IMR-90 (cell line): ENCODE data around the gene FAM83C. TPM values are rescaled to one million over a fixed set of nuclear protein-coding genes. Genes with fewer than 3 reads are reported as not detected.

Experiments used
- ATAC-seq: fragments of 200-7000 bp; cut with Tn5 transposase; 2 replicates; pipeline ENCODE4 v1.9.1; 2020; ENCODE audit warnings: low read depth, mild to moderate bottlenecking, moderate library complexity
- BruUV-seq: library from RNA; stranded (reverse); fragments of 400-500 nt; replicated peaks from 2 replicates; lab custom pipeline; 2021; lab: Mats Ljungman, UMichigan
- CTCF ChIA-PET: fragments of 300-600 bp; formaldehyde crosslinking; extraction: SDS; loops from one replicate; lab custom pipeline; 2021; ENCODE audit warnings: antibody characterized with exemption; lab: Yijun Ruan, JAX
- POLR2A ChIA-PET: fragments of 300-600 bp; sonication (Branson Sonifier 250); formaldehyde crosslinking; loops from one replicate; lab custom pipeline; 2022; ENCODE audit warnings: antibody characterized with exemption; ENCODE audit not compliant: unreplicated experiment; lab: Charles Lee
- DNase-seq: peaks from one replicate; pipeline ENCODE4 v3.0.0; 2013
- H2AFZ ChIP-seq: replicated peaks from 2 replicates; pipeline ENCODE3; 2013; ENCODE audit warnings: low read length, mild to moderate bottlenecking; ENCODE audit not compliant: poor library complexity
- H2AK5ac ChIP-seq: 2 replicates; pipeline ENCODE4 v1.6.1; 2013; ENCODE audit warnings: low read depth, low read length, inconsistent platforms
- H2AK9ac ChIP-seq: replicated peaks from 2 replicates; pipeline ENCODE3; 2013; ENCODE audit warnings: mild to moderate bottlenecking, low read depth, low read length, moderate library complexity; ENCODE audit not compliant: poor library complexity
- H2BK120ac ChIP-seq: 2 replicates; pipeline ENCODE4 v1.6.1; 2013; ENCODE audit warnings: low read depth, low read length, inconsistent platforms
- H2BK15ac ChIP-seq: 3 replicates; pipeline ENCODE4 v1.6.1; 2013; ENCODE audit warnings: low read depth, low read length, inconsistent platforms
- H2BK20ac ChIP-seq: 2 replicates; pipeline ENCODE4 v1.6.1; 2013; ENCODE audit warnings: low read depth, mild to moderate bottlenecking, inconsistent platforms, low read length, moderate library complexity
- H2BK5ac ChIP-seq: 2 replicates; pipeline ENCODE4 v1.6.1; 2013; ENCODE audit warnings: mild to moderate bottlenecking, low read depth, low read length, inconsistent platforms; ENCODE audit not compliant: poor library complexity, severe bottlenecking
- H3K14ac ChIP-seq: replicated peaks from 2 replicates; pipeline ENCODE4 v1.6.1; 2013; ENCODE audit warnings: low read depth, low read length, inconsistent platforms
- H3K18ac ChIP-seq: 2 replicates; pipeline ENCODE4 v1.6.1; 2013; ENCODE audit warnings: low read depth, low read length, control low read depth
- H3K23ac ChIP-seq: 2 replicates; pipeline ENCODE4 v1.6.1; 2013; ENCODE audit warnings: low read depth, low read length, inconsistent platforms
- H3K27ac ChIP-seq: 2 replicates; pipeline ENCODE4 v1.5.1; 2013; ENCODE audit warnings: mild to moderate bottlenecking, control low read depth, low read length; ENCODE audit not compliant: insufficient read depth
- H3K27me3 ChIP-seq: 2 replicates; pipeline ENCODE4 v1.6.1; 2013; ENCODE audit warnings: low read length; ENCODE audit not compliant: control insufficient read depth, insufficient read depth
- H3K36me3 ChIP-seq: 2 replicates; pipeline ENCODE4 v1.6.1; 2013; ENCODE audit warnings: low read length, mixed read lengths; ENCODE audit not compliant: control insufficient read depth, insufficient read depth
- H3K4ac ChIP-seq: 2 replicates; pipeline ENCODE4 v1.6.1; 2013; ENCODE audit warnings: low read depth, low read length, inconsistent platforms
- H3K4me1 ChIP-seq: 2 replicates; pipeline ENCODE4 v1.6.1; 2013; ENCODE audit warnings: low read length, mixed read lengths; ENCODE audit not compliant: control insufficient read depth, insufficient read depth
- H3K4me2 ChIP-seq: 2 replicates; pipeline ENCODE4 v1.6.1; 2013; ENCODE audit warnings: low read depth, mild to moderate bottlenecking, control low read depth, low read length, moderate library complexity
- H3K4me3 ChIP-seq: 2 replicates; pipeline ENCODE4 v1.5.1; 2013; ENCODE audit warnings: low read depth, mild to moderate bottlenecking, control low read depth, low read length, moderate library complexity; ENCODE audit not compliant: insufficient read depth
- H3K56ac ChIP-seq: 2 replicates; pipeline ENCODE4 v1.6.1; 2013; ENCODE audit warnings: low read length, inconsistent platforms; ENCODE audit not compliant: insufficient read depth; ENCODE audit errors: extremely low read depth
- H3K79me1 ChIP-seq, 2 experiments: 2 replicates each; pipeline ENCODE4 v1.6.1; 2013; ENCODE audit warnings: low read length in 2 of 2, inconsistent platforms in 1 of 2, low read depth in 1 of 2
- H3K9ac ChIP-seq: 2 replicates; pipeline ENCODE4 v1.6.1; 2013; ENCODE audit warnings: low read depth, low read length, control low read depth
- H3K9me1 ChIP-seq: 2 replicates; pipeline ENCODE4 v1.6.1; 2013; ENCODE audit warnings: low read length, inconsistent platforms; ENCODE audit not compliant: insufficient read depth
- H3K9me3 ChIP-seq: 2 replicates; pipeline ENCODE4 v1.6.1; 2013; ENCODE audit warnings: low read length; ENCODE audit not compliant: control insufficient read depth, insufficient read depth
- H4K20me1 ChIP-seq: 2 replicates; pipeline ENCODE4 v1.6.1; 2013; ENCODE audit warnings: low read length, inconsistent platforms; ENCODE audit not compliant: insufficient read depth
- H4K5ac ChIP-seq: 2 replicates; pipeline ENCODE4 v1.6.1; 2013; ENCODE audit warnings: mild to moderate bottlenecking, low read depth, low read length, control low read depth
- H4K8ac ChIP-seq, 2 experiments: 2 replicates each; pipeline ENCODE4 v1.6.1; 2013; ENCODE audit warnings: low read depth in 2 of 2, low read length in 2 of 2, control low read depth in 1 of 2, inconsistent platforms in 1 of 2
- H4K91ac ChIP-seq: 2 replicates; pipeline ENCODE4 v1.6.1; 2013; ENCODE audit warnings: low read depth, low read length, inconsistent platforms; ENCODE audit not compliant: insufficient read depth
- BHLHE40 ChIP-seq: fragments of 150-350 bp; IDR thresholded peaks from 2 replicates; pipeline ENCODE4 v1.6.1; 2016; ENCODE audit warnings: mild to moderate bottlenecking, low read depth, low read length
- CHD1 ChIP-seq: IDR thresholded peaks from 2 replicates; pipeline ENCODE4 v1.6.1; 2012; ENCODE audit warnings: low read depth, low read length, improper control_type of control experiment
- POLR2A ChIP-seq: IDR thresholded peaks from 2 replicates; pipeline ENCODE4 v1.6.1; 2012; ENCODE audit warnings: mild to moderate bottlenecking, low read depth, low read length
- WGBS, 2 experiments: methylation state at CpG; one replicate each; pipeline versions ENCODE4 v1.1.5 to v1.1.7; 2013; ENCODE audit warnings: missing lambda C conversion rate in 2 of 2; ENCODE audit not compliant: insufficient read length in 1 of 2; ENCODE audit errors: extremely low coverage in 2 of 2; 5-methylcytosine and 5-hydroxymethylcytosine counted together
- dilution Hi-C: fragments of 300-500 bp; cut with HindIII; formaldehyde crosslinking; loops from one replicate; pipeline ENCODE4 v1.14.3; 2018; ENCODE audit warnings: low sequenced_read_pairs; ENCODE audit not compliant: unreplicated experiment
- in situ Hi-C: fragments of 300-500 bp; cut with MboI; formaldehyde crosslinking; loops from 3 replicates; pipeline ENCODE4 v1.14.3; 2019; ENCODE audit warnings: low sequenced_read_pairs, inconsistent platforms, mixed read lengths
- intact Hi-C: fragments of 100-400 bp; cut with micrococcal nuclease; formaldehyde crosslinking; loops from 2 replicates; pipeline ENCODE4 v1.10.0; 2022
- polyA plus RNA-seq, 3 experiments: library from polyadenylated mRNA; depleted of rRNA; stranded (reverse); fragments of >200 nt; gene quantifications; 2 replicates each; pipeline ENCODE4 v1.2.3, GENCODE V29; 2012; ENCODE audit warnings: low replicate concordance in 1 of 3
- total RNA-seq: library from RNA; depleted of rRNA; stranded (reverse); fragments of >200 nt; gene quantifications from 2 replicates; pipeline ENCODE4 v1.2.3, GENCODE V29; 2012
- TF ChIP-seq, protein P1 (sequence below): fragments of 150-350 bp; IDR thresholded peaks from 2 replicates; pipeline ENCODE4 v1.6.1; 2017; ENCODE audit warnings: mild to moderate bottlenecking, antibody characterized with exemption, low read length, low read depth
- TF ChIP-seq, protein P2 (sequence below): conservative IDR thresholded peaks from 2 replicates; pipeline ENCODE4 v1.5.1; 2012; ENCODE audit warnings: mild to moderate bottlenecking, low read depth, low read length, improper control_type of control experiment

Gene FAM83C
- total and polyA plus RNA-seq, 2 of the 4 experiments (the other 2 are of a cell fraction) = 0.02 TPM; not detected in 1

DNA sequence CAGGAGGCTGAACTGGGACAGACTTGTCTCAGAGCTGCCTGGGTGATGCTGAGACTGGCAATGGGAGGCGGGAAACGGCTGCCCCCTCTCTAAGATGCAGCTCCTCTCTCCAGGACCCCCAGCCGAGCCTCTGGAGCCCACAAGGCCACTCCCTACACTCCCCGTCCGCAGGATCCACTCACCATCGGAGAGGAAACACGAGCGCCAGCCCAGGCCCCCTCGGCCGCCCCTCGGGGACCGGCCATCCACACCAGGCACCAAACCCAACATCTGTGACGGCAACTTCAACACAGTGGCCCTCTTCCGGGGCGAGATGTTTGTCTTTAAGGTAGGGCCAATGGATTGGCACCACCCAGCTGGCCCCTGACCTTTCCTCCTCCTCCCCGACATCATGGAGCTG is 25.1 kb downstream of the FAM83C start:
- CTCF ChIA-PET = interaction anchor here (0.8 kb wide), 1 partner anchor 172 kb away, joined by 3 read pairs; no protein-coding TSS in a partner anchor
- Histone ChIP-seq H4K5ac (no peak overlapping the region), H2AFZ (peak overlapping the region; percentile 11), H3K4ac (no peak overlapping the region), H3K9ac (no peak overlapping the region), H2AK9ac (peak overlapping the region; percentile 55), H2BK120ac (no peak overlapping the region), H3K36me3 (peaks cover 25% of the 10 kb centered on the region; the same call in 1 of the 2 replicates), H4K91ac (no peak overlapping the region), H3K4me3 (no peak overlapping the region), H2BK5ac (no peak overlapping the region), H3K18ac (no peak overlapping the region), H3K23ac (no peak overlapping the region), H4K8ac (no peak overlapping the region), H3K4me1 (peaks cover 10% of the 10 kb centered on the region), H3K14ac (no peak overlapping the region), H3K79me1 (peaks cover 0 to 15% of the 10 kb centered on the region in 2 experiments; a peak in 2 of 4 replicates), H2AK5ac (no peak overlapping the region), H3K4me2 (no peak overlapping the region), H2BK15ac (no peak overlapping the region), H3K27ac (no peak overlapping the region), H3K9me3 (no peaks in the 10 kb centered on the region), H4K20me1 (peaks cover 5% of the 10 kb centered on the region; the same call in 1 of the 2 replicates), H2BK20ac (no peak overlapping the region), H3K9me1 (peaks cover 10% of the 10 kb centered on the region), H3K27me3 (no peaks in the 10 kb centered on the region), H3K56ac (no peak overlapping the region)
- TF ChIP-seq POLR2A (no peak), BHLHE40 (no peak), CHD1 (no peak)
- TF ChIP-seq, protein P1, sequence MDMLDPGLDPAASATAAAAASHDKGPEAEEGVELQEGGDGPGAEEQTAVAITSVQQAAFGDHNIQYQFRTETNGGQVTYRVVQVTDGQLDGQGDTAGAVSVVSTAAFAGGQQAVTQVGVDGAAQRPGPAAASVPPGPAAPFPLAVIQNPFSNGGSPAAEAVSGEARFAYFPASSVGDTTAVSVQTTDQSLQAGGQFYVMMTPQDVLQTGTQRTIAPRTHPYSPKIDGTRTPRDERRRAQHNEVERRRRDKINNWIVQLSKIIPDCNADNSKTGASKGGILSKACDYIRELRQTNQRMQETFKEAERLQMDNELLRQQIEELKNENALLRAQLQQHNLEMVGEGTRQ = no peak
- TF ChIP-seq, protein P2, sequence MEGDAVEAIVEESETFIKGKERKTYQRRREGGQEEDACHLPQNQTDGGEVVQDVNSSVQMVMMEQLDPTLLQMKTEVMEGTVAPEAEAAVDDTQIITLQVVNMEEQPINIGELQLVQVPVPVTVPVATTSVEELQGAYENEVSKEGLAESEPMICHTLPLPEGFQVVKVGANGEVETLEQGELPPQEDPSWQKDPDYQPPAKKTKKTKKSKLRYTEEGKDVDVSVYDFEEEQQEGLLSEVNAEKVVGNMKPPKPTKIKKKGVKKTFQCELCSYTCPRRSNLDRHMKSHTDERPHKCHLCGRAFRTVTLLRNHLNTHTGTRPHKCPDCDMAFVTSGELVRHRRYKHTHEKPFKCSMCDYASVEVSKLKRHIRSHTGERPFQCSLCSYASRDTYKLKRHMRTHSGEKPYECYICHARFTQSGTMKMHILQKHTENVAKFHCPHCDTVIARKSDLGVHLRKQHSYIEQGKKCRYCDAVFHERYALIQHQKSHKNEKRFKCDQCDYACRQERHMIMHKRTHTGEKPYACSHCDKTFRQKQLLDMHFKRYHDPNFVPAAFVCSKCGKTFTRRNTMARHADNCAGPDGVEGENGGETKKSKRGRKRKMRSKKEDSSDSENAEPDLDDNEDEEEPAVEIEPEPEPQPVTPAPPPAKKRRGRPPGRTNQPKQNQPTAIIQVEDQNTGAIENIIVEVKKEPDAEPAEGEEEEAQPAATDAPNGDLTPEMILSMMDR = no peak
- no peak for DNase-seq
- no TSS peak for BruUV-seq
- intact Hi-C loops (no loop called here), dilution Hi-C loops (no loop called here), in situ Hi-C loops (loop anchor here (5.0 to 25.0 kb wide), 2 partner anchors 120 to 405 kb away; partner anchors contain the start of genes EDEM2 and GGT7)
- 95% methylated on average over 4 of the region's 16 CpGs; no CpG with 5 or more reads in 1 of the 2 experiments for WGBS, 2 experiments
- no peak for ATAC-seq
- POLR2A ChIA-PET = no interaction called here
